HEK293T (cell line): Measurements from ENCODE around the gene SDC4.

ENCODE experiments used
- CTCF ChIA-PET: fragments of 350-600 bp; formaldehyde crosslinking; extraction: SDS; loops from one replicate; lab custom pipeline; 2021; ENCODE audit warnings: antibody characterized with exemption, inconsistent platforms; lab: Yijun Ruan, JAX
- POLR2A ChIA-PET: fragments of 350-600 bp; formaldehyde crosslinking; extraction: SDS; loops from one replicate; lab custom pipeline; 2020; ENCODE audit warnings: antibody characterized with exemption, inconsistent platforms; lab: Yijun Ruan, JAX
- DNase-seq: peaks from one replicate; pipeline ENCODE4 v3.0.0; 2012; ENCODE audit warnings: mixed read lengths; ENCODE audit errors: extremely low spot score
- ARNT ChIP-seq: fragments of 450-650 bp; IDR thresholded peaks from 2 replicates; pipeline ENCODE4 v1.6.1; 2017; ENCODE audit warnings: mild to moderate bottlenecking
- BHLHE40 ChIP-seq: fragments of 450-650 bp; IDR thresholded peaks from 2 replicates; pipeline ENCODE4 v1.6.1; 2016; ENCODE audit warnings: mild to moderate bottlenecking, moderate library complexity, borderline replicate concordance
- CTBP1 ChIP-seq: fragments of 450-650 bp; IDR thresholded peaks from 2 replicates; pipeline ENCODE4 v1.6.1; 2016; ENCODE audit warnings: borderline replicate concordance
- ELF4 ChIP-seq: fragments of 450-650 bp; IDR thresholded peaks from 2 replicates; pipeline ENCODE4 v1.6.1; 2017; ENCODE audit warnings: antibody characterized with exemption
- FOXA1 ChIP-seq: fragments of 450-650 bp; IDR thresholded peaks from 2 replicates; pipeline ENCODE4 v1.6.1; 2016; ENCODE audit warnings: mild to moderate bottlenecking
- FOXK2 ChIP-seq: fragments of 450-650 bp; IDR thresholded peaks from 2 replicates; pipeline ENCODE4 v1.6.1; 2016; ENCODE audit warnings: mild to moderate bottlenecking
- FOXM1 ChIP-seq: fragments of 450-650 bp; IDR thresholded peaks from 2 replicates; pipeline ENCODE4 v1.6.1; 2017; ENCODE audit warnings: mild to moderate bottlenecking, borderline replicate concordance
- HDGF ChIP-seq: fragments of 450-650 bp; IDR thresholded peaks from 2 replicates; pipeline ENCODE4 v1.6.1; 2017; ENCODE audit warnings: antibody characterized with exemption, borderline replicate concordance
- L3MBTL2 ChIP-seq: fragments of 450-650 bp; conservative IDR thresholded peaks from 2 replicates; pipeline ENCODE4 v1.6.1; 2016; ENCODE audit warnings: mild to moderate bottlenecking
- LEF1 ChIP-seq: fragments of 450-650 bp; IDR thresholded peaks from 2 replicates; pipeline ENCODE4 v1.6.1; 2017; ENCODE audit warnings: mild to moderate bottlenecking, borderline replicate concordance
- NFRKB ChIP-seq: fragments of 450-650 bp; IDR thresholded peaks from 2 replicates; pipeline ENCODE4 v1.6.1; 2016; ENCODE audit warnings: mild to moderate bottlenecking, moderate library complexity
- SP1 ChIP-seq: fragments of 450-650 bp; IDR thresholded peaks from 2 replicates; pipeline ENCODE4 v1.6.1; 2017
- SUZ12 ChIP-seq: fragments of 450-650 bp; IDR thresholded peaks from 2 replicates; pipeline ENCODE4 v1.6.1; 2016; ENCODE audit warnings: mild to moderate bottlenecking
- TARDBP ChIP-seq: fragments of 450-650 bp; IDR thresholded peaks from 2 replicates; pipeline ENCODE4 v1.6.1; 2016
- ZNF384 ChIP-seq: fragments of 450-650 bp; IDR thresholded peaks from 2 replicates; pipeline ENCODE4 v1.6.1; 2016
- TF ChIP-seq, protein P1 (sequence below): fragments of 450-650 bp; IDR thresholded peaks from 2 replicates; pipeline ENCODE4 v1.6.1; 2016

SDC4 gene

GRCh38 chr20:45342855-45343531, 5.2 kb downstream of the SDC4 start:
- DNase-seq: no peak
- ChIA-PET CTCF (interaction anchor here (1.4 to 1.6 kb wide), 2 partner anchors 20 to 31 kb away, joined by 3 to 5 read pairs; partner anchors contain the start of gene SYS1), POLR2A (interaction anchor here (0.9 kb wide), 1 partner anchor 195 kb away, joined by 3 read pairs; no protein-coding TSS in a partner anchor)
- TF ChIP-seq FOXK2 (no peak), BHLHE40 (no peak), ELF4 (no peak), ZNF384 (no peak), NFRKB (no peak), LEF1 (no peak), SUZ12 (no peak), HDGF (no peak), FOXA1 (no peak), FOXM1 (no peak), SP1 (no peak)
- TF ChIP-seq, protein P1, sequence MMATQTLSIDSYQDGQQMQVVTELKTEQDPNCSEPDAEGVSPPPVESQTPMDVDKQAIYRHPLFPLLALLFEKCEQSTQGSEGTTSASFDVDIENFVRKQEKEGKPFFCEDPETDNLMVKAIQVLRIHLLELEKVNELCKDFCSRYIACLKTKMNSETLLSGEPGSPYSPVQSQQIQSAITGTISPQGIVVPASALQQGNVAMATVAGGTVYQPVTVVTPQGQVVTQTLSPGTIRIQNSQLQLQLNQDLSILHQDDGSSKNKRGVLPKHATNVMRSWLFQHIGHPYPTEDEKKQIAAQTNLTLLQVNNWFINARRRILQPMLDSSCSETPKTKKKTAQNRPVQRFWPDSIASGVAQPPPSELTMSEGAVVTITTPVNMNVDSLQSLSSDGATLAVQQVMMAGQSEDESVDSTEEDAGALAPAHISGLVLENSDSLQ: no peak

DNA sequence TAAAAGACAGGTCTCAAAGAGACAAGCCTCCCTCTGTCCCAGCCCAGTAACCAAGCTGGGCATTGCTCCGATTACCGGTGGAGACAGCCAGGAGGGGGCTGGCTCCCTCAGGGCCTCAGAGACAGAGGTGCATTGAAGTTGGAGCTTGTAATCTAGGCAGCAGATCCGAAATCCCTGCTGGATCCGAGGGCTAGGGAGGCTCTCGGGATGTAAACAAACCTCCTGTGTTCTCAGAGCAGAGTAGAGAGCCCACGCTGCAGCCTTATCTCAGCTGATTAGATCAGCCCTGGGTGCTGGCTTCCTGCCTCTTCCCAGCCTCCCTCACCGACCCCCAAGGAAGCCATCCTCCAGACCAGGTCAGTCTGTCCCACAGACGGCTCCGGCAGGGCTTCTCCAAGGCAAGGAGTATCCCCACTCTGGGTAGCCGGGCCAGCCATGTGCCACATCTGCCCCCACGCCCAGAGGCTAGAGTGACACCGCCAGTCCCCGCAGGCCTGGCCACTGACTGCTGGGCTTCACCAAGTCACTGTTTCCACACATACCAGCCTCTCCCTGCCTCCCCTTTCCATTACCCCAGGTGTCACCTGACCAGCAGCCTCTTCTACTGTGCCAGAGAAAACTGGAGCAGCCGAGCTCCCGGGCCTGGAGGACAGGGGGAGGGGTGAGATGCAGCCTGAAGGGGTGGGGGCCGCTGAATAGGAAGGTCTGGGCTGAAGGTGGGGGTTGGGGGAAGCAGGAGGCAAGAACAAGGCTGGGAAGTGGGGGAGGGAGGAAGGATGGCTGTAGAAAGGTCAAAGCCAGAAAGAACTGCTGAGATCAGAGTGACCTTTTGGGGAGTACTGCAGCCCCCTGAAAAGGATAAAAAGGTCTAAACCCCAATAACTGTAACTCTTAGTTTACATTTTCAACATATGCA, 6.0 kb downstream of the SDC4 start:
- POLR2A ChIA-PET: interaction anchor here (0.9 to 1.1 kb wide), 3 partner anchors 21 to 196 kb away, joined by 3 to 6 read pairs (median 3); partner anchors contain the start of gene SYS1
- CTCF ChIA-PET: interaction anchor here (1.4 to 1.6 kb wide), 2 partner anchors 21 to 32 kb away, joined by 3 to 5 read pairs; partner anchors contain the start of gene SYS1
- TF ChIP-seq ELF4 (no peak), HDGF (0 out of 2 replicates have a peak, but pooled peaks have one; percentile 49)

GRCh38 chr20:45341579-45341938, 6.7 kb downstream of the SDC4 start:
- POLR2A ChIA-PET: interaction anchor here (1.0 to 1.1 kb wide), 2 partner anchors 21 to 65 kb away, joined by 3 to 6 read pairs; partner anchors contain the start of gene SYS1
- CTCF ChIA-PET: interaction anchor here (1.4 to 1.6 kb wide), 2 partner anchors 22 to 32 kb away, joined by 3 to 5 read pairs; partner anchors contain the start of gene SYS1
- no peak for DNase-seq
- TF ChIP-seq BHLHE40: no peak
- no peak for TF ChIP-seq CTBP1
- no peak for TF ChIP-seq LEF1
- TF ChIP-seq, protein P1: no peak
- TF ChIP-seq ZNF384: no peak
- no peak for TF ChIP-seq HDGF
- no peak for TF ChIP-seq ARNT
- TF ChIP-seq TARDBP: no peak
- TF ChIP-seq FOXK2: no peak
- TF ChIP-seq FOXM1: no peak
- no peak for TF ChIP-seq FOXA1
- no peak for TF ChIP-seq L3MBTL2
- no peak for TF ChIP-seq ELF4
- TF ChIP-seq SP1: no peak
- no peak for TF ChIP-seq NFRKB
- TF ChIP-seq SUZ12: no peak

More for the DNA sequence above, 6.0 kb downstream of the SDC4 start:
- peak; percentile 36 for DNase-seq

GRCh38 chr20:45340951-45341350, 7.3 kb downstream of the SDC4 start:
- TF ChIP-seq FOXK2: no peak
- TF ChIP-seq FOXM1: no peak
- TF ChIP-seq TARDBP: no peak
- no peak for TF ChIP-seq NFRKB
- TF ChIP-seq CTBP1: no peak
- TF ChIP-seq HDGF: no peak
- TF ChIP-seq L3MBTL2: no peak
- ChIA-PET CTCF (no interaction called here), POLR2A (no interaction called here)
- DNase-seq: no peak

DNA sequence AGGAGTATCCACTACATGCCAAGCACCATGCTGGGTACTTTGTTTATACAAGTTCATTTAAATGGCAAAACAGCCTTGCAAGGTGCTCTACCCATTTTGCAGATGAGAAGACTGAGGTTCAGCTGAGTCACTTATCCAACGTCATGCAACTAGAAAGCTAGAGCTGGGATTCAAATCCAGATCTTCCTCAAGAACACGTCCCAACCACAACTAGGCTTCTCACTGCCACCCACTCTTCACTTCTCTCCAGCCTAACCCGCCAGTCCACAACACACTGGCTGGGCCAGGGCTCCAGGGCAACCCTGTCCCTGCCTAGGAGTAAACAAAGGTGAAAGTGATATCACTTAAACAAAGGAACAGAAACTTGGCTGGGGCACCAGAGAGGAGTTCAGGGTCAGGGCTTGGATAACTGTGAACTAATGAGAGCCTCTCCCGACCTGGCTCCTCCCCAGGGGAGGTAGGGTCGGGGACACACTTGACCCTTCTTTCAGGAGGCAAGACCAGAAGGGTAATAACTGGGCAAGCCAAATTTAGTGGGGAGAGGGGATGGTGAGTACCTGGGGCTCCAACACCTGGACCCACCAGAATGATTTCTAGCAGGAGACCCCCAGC, 7.9 kb downstream of the SDC4 start:
- CTCF ChIA-PET: no interaction called here
- no peak for DNase-seq
- POLR2A ChIA-PET: no interaction called here
- TF ChIP-seq, protein P1: no peak

- no peak for DNase-seq
- ChIA-PET CTCF (no interaction called here), POLR2A (no interaction called here)
- TF ChIP-seq FOXK2 (no peak), ELF4 (no peak), L3MBTL2 (no peak), ZNF384 (no peak), LEF1 (no peak), SP1 (no peak), SUZ12 (no peak), FOXA1 (no peak)
- TF ChIP-seq, protein P1: no peak
Measured at GRCh38 chr20:45339799-45340198, 8.4 kb downstream of the SDC4 start.
